ENCODE data around the gene MB. TPM values are rescaled to one million over a fixed set of nuclear protein-coding genes. Genes with fewer than 3 reads are reported as not detected.
A peak's percentile ranks its signal among the peaks of the same experiment; 100 is the strongest.

The MB gene
- total RNA-seq, 1 experiment from 2014 or later, result 17.3 TPM

DNA sequence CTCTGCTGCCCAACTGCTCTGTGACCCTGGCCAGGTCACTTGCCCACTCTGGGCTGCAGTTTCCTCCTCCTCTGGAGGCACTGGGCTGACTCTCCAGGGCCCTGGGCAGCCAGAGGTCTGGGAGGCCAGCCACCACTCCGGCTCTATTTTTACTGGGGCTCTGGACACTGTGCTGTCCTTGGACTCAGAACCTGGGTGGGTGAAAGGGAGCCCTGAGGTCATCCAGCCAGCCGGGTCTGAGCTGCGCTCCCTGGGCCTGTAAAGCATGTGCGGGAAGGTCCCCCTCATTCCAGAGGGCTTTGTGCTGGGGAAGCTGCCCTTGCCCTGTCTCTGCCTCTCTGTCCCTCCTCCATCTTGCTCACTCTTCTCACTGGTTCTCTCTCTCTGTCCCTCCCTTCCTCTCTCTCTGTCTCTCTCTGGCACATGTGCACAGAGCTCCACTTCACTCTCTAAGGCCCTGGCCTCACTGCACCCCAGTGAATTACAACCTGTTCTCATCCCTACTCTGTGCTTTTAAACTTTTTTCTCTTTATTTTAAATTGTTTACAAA, 24.6 kb downstream of the MB start:
- intact Hi-C loops (cut with micrococcal nuclease; ENCODE audit: unreplicated experiment), result no loop called here
- BruUV-seq (replicated peaks), result no TSS peak
- no peak overlapping the region for H3K4me3 ChIP-seq (ENCODE audit: low read depth in 2 of 2, low read length in 2 of 2)

DNA sequence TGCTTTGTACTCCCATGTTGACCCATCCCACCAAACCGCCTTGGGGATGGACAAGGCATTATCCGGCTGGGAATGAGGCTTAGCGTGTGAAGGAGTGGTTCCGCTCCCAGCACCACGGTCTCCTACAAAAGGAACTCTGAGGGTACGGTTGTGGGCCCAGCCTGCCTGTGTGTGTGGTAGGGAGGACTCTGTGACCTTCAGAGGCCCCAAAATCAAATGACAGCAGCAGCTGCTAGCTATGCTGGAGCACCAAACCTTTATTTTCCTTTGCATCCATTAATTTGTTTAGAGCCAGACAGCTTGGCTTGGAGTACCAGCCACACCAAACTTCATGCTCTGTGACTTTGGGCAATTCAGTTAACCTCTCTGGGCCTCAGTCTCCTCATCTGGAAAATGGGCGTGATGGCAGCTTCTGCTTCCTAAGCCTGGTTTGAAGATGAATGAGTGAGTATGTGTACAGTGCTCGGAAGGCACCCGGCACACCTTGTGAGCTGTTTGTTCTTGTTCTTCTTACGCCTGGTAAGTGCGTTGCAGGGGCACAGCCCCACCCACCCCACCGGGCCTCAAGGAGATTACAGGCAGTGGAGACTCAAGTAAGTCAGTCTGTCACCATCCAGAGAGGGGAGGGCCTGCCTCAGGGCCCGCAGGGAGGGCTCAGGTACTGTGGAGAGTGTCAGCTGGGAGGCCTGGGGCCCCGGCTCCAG, 25.3 kb downstream of the MB start:
- ChIA-PET CTCF (no interaction called here), POLR2A (interaction anchor here (0.6 kb wide), 1 partner anchor 129 kb away, joined by 3 read pairs; no protein-coding TSS in a partner anchor)
- ATAC-seq (no peak), DNase-seq (ENCODE audit: low read depth, low spot score) (no peak)
- H3K36me3 ChIP-seq (ENCODE audit: control insufficient read depth, insufficient read depth, low read length), result no peaks in the 10 kb centered on the region
- no peaks in the 10 kb centered on the region for H3K9me3 ChIP-seq (ENCODE audit: control insufficient read depth, insufficient read depth, low read depth, low read length)
- peak overlapping the region; percentile 99 for H3K27ac ChIP-seq (ENCODE audit: low read length)
- intact Hi-C loops (cut with micrococcal nuclease; ENCODE audit: unreplicated experiment) (no loop called here), in situ Hi-C loops (cut with HindIII; ENCODE audit: low pct_unique_long_range_greater_than_20kb, low sequenced_read_pairs) (no loop called here)
- BruUV-seq (replicated peaks), result no TSS peak
- no peaks in the 10 kb centered on the region for H3K27me3 ChIP-seq (ENCODE audit: control insufficient read depth, insufficient read depth, low read length)
- TF ChIP-seq TCF7L2 (IDR thresholded peaks at IDR 0.05; ENCODE audit: low read depth, low read length) (no peak), SIN3A (IDR thresholded peaks at IDR 0.05; ENCODE audit: borderline replicate concordance, insufficient read depth, low read depth, low read length) (no peak), POLR2AphosphoS5 (IDR thresholded peaks at IDR 0.05; ENCODE audit: low read depth, low read length) (no peak)
- TF ChIP-seq, protein P1, sequence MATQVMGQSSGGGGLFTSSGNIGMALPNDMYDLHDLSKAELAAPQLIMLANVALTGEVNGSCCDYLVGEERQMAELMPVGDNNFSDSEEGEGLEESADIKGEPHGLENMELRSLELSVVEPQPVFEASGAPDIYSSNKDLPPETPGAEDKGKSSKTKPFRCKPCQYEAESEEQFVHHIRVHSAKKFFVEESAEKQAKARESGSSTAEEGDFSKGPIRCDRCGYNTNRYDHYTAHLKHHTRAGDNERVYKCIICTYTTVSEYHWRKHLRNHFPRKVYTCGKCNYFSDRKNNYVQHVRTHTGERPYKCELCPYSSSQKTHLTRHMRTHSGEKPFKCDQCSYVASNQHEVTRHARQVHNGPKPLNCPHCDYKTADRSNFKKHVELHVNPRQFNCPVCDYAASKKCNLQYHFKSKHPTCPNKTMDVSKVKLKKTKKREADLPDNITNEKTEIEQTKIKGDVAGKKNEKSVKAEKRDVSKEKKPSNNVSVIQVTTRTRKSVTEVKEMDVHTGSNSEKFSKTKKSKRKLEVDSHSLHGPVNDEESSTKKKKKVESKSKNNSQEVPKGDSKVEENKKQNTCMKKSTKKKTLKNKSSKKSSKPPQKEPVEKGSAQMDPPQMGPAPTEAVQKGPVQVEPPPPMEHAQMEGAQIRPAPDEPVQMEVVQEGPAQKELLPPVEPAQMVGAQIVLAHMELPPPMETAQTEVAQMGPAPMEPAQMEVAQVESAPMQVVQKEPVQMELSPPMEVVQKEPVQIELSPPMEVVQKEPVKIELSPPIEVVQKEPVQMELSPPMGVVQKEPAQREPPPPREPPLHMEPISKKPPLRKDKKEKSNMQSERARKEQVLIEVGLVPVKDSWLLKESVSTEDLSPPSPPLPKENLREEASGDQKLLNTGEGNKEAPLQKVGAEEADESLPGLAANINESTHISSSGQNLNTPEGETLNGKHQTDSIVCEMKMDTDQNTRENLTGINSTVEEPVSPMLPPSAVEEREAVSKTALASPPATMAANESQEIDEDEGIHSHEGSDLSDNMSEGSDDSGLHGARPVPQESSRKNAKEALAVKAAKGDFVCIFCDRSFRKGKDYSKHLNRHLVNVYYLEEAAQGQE (IDR thresholded peaks at IDR 0.05; ENCODE audit: insufficient read depth in 1 of 2, low read depth in 2 of 2, low read length in 1 of 2), result no peak
- TF ChIP-seq, protein P2, sequence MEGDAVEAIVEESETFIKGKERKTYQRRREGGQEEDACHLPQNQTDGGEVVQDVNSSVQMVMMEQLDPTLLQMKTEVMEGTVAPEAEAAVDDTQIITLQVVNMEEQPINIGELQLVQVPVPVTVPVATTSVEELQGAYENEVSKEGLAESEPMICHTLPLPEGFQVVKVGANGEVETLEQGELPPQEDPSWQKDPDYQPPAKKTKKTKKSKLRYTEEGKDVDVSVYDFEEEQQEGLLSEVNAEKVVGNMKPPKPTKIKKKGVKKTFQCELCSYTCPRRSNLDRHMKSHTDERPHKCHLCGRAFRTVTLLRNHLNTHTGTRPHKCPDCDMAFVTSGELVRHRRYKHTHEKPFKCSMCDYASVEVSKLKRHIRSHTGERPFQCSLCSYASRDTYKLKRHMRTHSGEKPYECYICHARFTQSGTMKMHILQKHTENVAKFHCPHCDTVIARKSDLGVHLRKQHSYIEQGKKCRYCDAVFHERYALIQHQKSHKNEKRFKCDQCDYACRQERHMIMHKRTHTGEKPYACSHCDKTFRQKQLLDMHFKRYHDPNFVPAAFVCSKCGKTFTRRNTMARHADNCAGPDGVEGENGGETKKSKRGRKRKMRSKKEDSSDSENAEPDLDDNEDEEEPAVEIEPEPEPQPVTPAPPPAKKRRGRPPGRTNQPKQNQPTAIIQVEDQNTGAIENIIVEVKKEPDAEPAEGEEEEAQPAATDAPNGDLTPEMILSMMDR (IDR thresholded peaks at IDR 0.05), result no peak
- H3K4me1 ChIP-seq (ENCODE audit: control insufficient read depth, insufficient read depth, low read length), result peaks cover 70% of the 10 kb centered on the region
- H3K4me3 ChIP-seq (ENCODE audit: low read depth in 2 of 2, low read length in 2 of 2), result no peak overlapping the region

More for the DNA sequence above, 24.6 kb downstream of the MB start:
- in situ Hi-C loops (cut with HindIII; ENCODE audit: low pct_unique_long_range_greater_than_20kb, low sequenced_read_pairs), result no loop called here
- Histone ChIP-seq H3K36me3 (ENCODE audit: control insufficient read depth, insufficient read depth, low read length) (no peaks in the 10 kb centered on the region), H3K27me3 (ENCODE audit: control insufficient read depth, insufficient read depth, low read length) (no peaks in the 10 kb centered on the region), H3K27ac (ENCODE audit: low read length) (peak overlapping the region; percentile 99), H3K4me1 (ENCODE audit: control insufficient read depth, insufficient read depth, low read length) (peaks cover 64% of the 10 kb centered on the region), H3K9me3 (ENCODE audit: control insufficient read depth, insufficient read depth, low read depth, low read length) (no peaks in the 10 kb centered on the region)
- POLR2A ChIA-PET, result no interaction called here
- ATAC-seq, result no peak
- TF ChIP-seq SIN3A (IDR thresholded peaks at IDR 0.05; ENCODE audit: borderline replicate concordance, insufficient read depth, low read depth, low read length) (no peak), POLR2AphosphoS5 (IDR thresholded peaks at IDR 0.05; ENCODE audit: low read depth, low read length) (no peak), TCF7L2 (IDR thresholded peaks at IDR 0.05; ENCODE audit: low read depth, low read length) (no peak)
- no peak for DNase-seq (ENCODE audit: low read depth, low spot score)
- CTCF ChIA-PET, result no interaction called here
